Ovary (tissue), 3 donors: ENCODE results near the gene ABCC2.

Experiments
- EP300 ChIP-seq: sonication (generic); formaldehyde crosslinking; IDR thresholded peaks from one replicate; pipeline ENCODE4 v1.6.1; 2017; ENCODE audit warnings: antibody characterized with exemption
- TF ChIP-seq, protein P1 (sequence below), 3 donors: fragments of 450-650 bp in 2 of 3; fragments of 200-600 bp in 1 of 3; IDR thresholded peaks; one replicate each; pipeline versions ENCODE4 v1.5.1 to v1.8.0; 2016 to 2022; ENCODE audit warnings: antibody characterized with exemption in 3 of 3, mild to moderate bottlenecking in 1 of 3
- donor health status: DM: no; HTN: no; CAD: no.

DNA sequence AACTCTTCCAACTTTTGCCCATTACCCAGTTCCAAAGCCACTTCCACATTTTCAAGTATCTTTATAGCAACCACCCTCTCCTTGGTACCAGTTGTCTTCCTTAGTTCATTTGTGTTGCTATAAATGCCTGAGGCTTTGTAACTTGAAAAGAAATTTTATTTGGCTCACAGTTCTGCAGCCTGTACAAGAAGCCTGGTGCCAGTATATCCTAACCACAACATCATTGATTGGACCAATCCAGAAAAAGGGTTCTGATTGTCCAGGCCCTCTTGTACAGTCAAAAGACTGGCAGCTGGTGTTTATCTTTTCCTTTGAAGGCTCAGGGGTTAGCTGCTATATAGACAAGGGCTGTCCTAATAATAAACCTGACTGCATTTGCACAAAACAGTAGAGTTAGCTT is 21.1 kb upstream of the ABCC2 start:
- TF ChIP-seq, protein P1, sequence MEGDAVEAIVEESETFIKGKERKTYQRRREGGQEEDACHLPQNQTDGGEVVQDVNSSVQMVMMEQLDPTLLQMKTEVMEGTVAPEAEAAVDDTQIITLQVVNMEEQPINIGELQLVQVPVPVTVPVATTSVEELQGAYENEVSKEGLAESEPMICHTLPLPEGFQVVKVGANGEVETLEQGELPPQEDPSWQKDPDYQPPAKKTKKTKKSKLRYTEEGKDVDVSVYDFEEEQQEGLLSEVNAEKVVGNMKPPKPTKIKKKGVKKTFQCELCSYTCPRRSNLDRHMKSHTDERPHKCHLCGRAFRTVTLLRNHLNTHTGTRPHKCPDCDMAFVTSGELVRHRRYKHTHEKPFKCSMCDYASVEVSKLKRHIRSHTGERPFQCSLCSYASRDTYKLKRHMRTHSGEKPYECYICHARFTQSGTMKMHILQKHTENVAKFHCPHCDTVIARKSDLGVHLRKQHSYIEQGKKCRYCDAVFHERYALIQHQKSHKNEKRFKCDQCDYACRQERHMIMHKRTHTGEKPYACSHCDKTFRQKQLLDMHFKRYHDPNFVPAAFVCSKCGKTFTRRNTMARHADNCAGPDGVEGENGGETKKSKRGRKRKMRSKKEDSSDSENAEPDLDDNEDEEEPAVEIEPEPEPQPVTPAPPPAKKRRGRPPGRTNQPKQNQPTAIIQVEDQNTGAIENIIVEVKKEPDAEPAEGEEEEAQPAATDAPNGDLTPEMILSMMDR (IDR thresholded peaks at IDR 0.05) = no peak
- no peak for TF ChIP-seq EP300
